Spleen (tissue), 7 donors: ENCODE results near the gene THSD7A.

ENCODE experiments used
- POLR2A ChIP-seq, 3 donors: fragments of 450-650 bp; IDR thresholded peaks; one replicate each; pipeline ENCODE4 v1.5.1; 2017; ENCODE audit warnings: antibody characterized with exemption in 3 of 3, mild to moderate bottlenecking in 1 of 3
- TF ChIP-seq, protein P1 (sequence below), 11 experiments: fragments of 200-600 bp in 7 of 11; fragments of 450-650 bp in 4 of 11; sonication (generic) in 4 of 11; IDR thresholded peaks in 8 of 11; conservative IDR thresholded peaks in 3 of 11; 1 replicate in 7 of 11; 2 replicates in 4 of 11; pipeline versions ENCODE4 v1.4.0 to v1.8.0; 2016 to 2021; ENCODE audit warnings: antibody characterized with exemption in 11 of 11, inconsistent platforms in 4 of 11, mild to moderate bottlenecking in 1 of 11
- donor health status: DM: no; HTN: no; CAD: no; lungs with moderate emphysema.
- donor health status: DM: no; HTN: no; CAD: no.
- donor health status: DM: no; HTN: no; CAD: no.

- no peak for TF ChIP-seq POLR2A (IDR thresholded peaks at IDR 0.05)
- TF ChIP-seq, protein P1, sequence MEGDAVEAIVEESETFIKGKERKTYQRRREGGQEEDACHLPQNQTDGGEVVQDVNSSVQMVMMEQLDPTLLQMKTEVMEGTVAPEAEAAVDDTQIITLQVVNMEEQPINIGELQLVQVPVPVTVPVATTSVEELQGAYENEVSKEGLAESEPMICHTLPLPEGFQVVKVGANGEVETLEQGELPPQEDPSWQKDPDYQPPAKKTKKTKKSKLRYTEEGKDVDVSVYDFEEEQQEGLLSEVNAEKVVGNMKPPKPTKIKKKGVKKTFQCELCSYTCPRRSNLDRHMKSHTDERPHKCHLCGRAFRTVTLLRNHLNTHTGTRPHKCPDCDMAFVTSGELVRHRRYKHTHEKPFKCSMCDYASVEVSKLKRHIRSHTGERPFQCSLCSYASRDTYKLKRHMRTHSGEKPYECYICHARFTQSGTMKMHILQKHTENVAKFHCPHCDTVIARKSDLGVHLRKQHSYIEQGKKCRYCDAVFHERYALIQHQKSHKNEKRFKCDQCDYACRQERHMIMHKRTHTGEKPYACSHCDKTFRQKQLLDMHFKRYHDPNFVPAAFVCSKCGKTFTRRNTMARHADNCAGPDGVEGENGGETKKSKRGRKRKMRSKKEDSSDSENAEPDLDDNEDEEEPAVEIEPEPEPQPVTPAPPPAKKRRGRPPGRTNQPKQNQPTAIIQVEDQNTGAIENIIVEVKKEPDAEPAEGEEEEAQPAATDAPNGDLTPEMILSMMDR (IDR thresholded peaks at IDR 0.05 in 8 of 11, conservative IDR thresholded peaks at IDR 0.05 in 3 of 11) = no peak
Measured at GRCh38 chr7:11587814-11588213, 244.2 kb downstream of the THSD7A start.
